ENCODE measurements around the gene ST3GAL2. TPM values are rescaled to one million over a fixed set of nuclear protein-coding genes. Genes with fewer than 3 reads are reported as not detected.

The ST3GAL2 gene
- total and polyA plus RNA-seq, 10 of the 15 experiments (the other 5 are each of a cell fraction or from before 2014, with no cell fraction given), result 0.95 to 61.7 (median 25.9) TPM

DNA sequence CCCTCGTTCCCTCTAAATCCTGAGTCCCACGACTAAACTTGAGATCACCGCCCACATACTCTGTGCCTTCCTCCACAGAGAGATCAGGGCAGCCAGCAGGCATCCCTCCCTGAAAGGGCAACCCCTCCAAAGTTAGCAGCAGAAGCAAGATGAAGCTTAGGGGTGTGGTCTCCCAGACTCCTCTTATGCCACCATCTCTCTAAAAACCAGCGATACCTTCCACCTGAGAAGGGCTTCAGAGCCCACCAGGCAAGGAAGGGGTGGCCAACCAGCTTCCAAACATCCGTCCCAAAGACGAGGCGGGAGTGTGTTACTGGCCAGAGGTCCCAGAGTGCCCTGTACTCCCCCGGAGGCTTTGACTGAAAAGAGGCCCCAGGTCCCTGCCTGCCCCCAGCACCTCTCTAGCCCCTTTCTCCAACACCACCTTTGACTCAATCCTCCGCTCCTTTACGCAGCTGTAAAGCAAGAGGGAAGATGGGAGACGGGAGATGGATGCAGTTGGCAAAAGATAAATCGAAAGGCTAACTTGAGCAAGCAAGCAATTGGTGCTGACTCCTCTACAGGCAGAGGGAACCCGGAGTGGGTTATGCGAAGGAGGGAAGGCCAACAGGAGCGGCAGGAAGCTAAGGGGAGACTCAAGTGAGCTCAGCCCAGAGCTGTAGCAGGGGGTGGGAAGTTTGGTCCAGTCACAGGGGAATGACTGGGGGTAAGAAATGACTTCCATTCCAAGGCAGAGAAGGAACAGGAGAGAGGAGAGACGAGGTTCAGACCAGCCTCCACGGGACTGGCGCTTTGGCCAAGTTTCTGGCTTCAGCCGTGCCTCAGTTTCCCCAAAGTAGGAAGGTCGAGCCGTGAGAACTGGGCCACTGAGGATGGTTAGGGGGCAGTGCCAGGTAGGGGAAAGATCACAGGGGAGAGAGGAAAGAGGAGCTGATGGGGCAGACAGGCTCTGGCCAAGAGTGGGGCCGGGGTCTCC lies 1.0 kb downstream of the ST3GAL2 start (continued):
- 0 out of 2 replicates have a peak, but pooled peaks have one; percentile 27 for TF ChIP-seq HDGF (IDR thresholded peaks at IDR 0.05)

DNA sequence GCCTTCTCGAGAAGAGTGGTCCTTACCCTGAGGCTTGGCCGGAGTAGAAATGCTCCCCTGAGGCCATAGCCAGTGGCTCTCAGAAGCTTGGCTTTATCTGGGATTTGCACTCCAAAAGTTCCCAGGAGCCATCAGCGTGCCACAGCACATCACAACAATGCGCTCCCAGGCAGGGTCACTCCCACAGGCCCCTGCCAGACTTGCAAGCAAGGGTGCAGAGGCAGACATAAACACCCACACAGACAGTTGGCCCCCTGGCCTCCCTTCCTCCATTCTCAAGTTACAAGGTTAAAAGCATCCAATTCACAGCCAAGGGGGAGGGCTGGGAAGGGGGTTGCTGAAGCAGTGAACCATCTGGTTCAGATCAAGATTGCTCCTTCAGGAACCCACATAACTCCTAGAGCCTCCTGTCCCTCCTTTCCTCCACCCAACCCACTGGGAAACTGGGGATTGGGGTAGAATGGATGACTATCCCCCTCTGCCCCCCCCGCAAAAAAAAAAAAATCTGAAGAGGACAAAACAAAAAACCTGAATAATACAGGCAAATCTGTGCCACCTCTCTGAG lies 1.8 kb downstream of the ST3GAL2 start:
- FAIRE-seq, result no peak
- 12% methylated on average over 5 of the region's 5 CpGs for WGBS (ENCODE audit: insufficient coverage, insufficient replicate concordance, low lambda C conversion rate, missing lambda C conversion rate)
- Histone ChIP-seq H3K36me3 (ENCODE audit: control insufficient read depth in 2 of 2, insufficient read depth in 2 of 2, low read length in 1 of 2) (peaks cover 0 to 4% of the 10 kb centered on the region in 2 experiments; a peak in 1 of 4 replicates), H3K79me2 (ENCODE audit: control insufficient read depth, insufficient read depth, low read length) (peaks cover 65% of the 10 kb centered on the region), H3K27me3 (replicated peaks in 1 of 2; ENCODE audit: control insufficient read depth in 2 of 2, insufficient read depth in 2 of 2, low read length in 1 of 2) (no peaks in the 10 kb centered on the region), H3K4me3 (peak overlapping the region; percentile 88), H3K4me1 (ENCODE audit: control insufficient read depth, insufficient read depth, low read length) (peaks cover 40% of the 10 kb centered on the region), H3K4me2 (ENCODE audit: control insufficient read depth, insufficient read depth) (peak overlapping the region; percentile 78), H4K20me1 (ENCODE audit: control insufficient read depth, insufficient read depth) (no peaks in the 10 kb centered on the region), H2AFZ (ENCODE audit: control insufficient read depth, low read depth, low read length) (no peak overlapping the region), H3K27ac (ENCODE audit: control insufficient read depth, insufficient read depth) (peak overlapping the region; percentile 71), H3K9ac (ENCODE audit: control insufficient read depth, insufficient read depth, low read length) (peak overlapping the region; percentile 83), H3K9me3 (replicated peaks; ENCODE audit: control insufficient read depth, insufficient read depth, low read length) (no peaks in the 10 kb centered on the region)
- in situ Hi-C loops (cut with MboI) (no loop called here), intact Hi-C loops (cut with micrococcal nuclease; ENCODE audit: unreplicated experiment) (loop anchor here (10.0 kb wide), 1 partner anchor 872 kb away; the partner anchor contains the start of gene NFAT5)
- ChIA-PET RAD21 (ENCODE audit: unreplicated experiment) (interaction anchor here (0.9 to 3.5 kb wide), 9 partner anchors 9 to 56 kb away, joined by 3 to 30 read pairs (median 11); partner anchors contain the start of gene FCSK), CTCF (interaction anchor here (0.6 to 4.0 kb wide), 4 partner anchors 18 to 94 kb away, joined by 3 to 25 read pairs (median 3); partner anchors contain the start of gene FCSK), SMC1A (ENCODE audit: uncharacterized antibody, unreplicated experiment) (interaction anchor here (1.0 to 5.0 kb wide), 16 partner anchors 8 to 85 kb away, joined by 3 to 36 read pairs (median 6); partner anchors contain the start of gene FCSK), POLR2A (interaction anchor here (0.7 to 4.3 kb wide), 15 partner anchors 9 to 88 kb away, joined by 3 to 30 read pairs (median 5); partner anchors contain the start of genes COG4, FCSK and SF3B3)
- ATAC-seq, result peak; percentile 4; the same call in 1 of the 3 replicates
- BruUV-seq (replicated peaks), result TSS peak; percentile 56
- DNase-seq (ENCODE audit: low read depth, low spot score), result no peak
- no peak for TF ChIP-seq ZNF207 (IDR thresholded peaks at IDR 0.05; ENCODE audit: borderline replicate concordance)
- 0 out of 2 replicates have a peak, but pooled peaks have one; percentile 36 for TF ChIP-seq LARP7 (IDR thresholded peaks at IDR 0.05)
- peak; percentile 54 for TF ChIP-seq IKZF1 (conservative IDR thresholded peaks at IDR 0.05)
- TF ChIP-seq, protein P1, sequence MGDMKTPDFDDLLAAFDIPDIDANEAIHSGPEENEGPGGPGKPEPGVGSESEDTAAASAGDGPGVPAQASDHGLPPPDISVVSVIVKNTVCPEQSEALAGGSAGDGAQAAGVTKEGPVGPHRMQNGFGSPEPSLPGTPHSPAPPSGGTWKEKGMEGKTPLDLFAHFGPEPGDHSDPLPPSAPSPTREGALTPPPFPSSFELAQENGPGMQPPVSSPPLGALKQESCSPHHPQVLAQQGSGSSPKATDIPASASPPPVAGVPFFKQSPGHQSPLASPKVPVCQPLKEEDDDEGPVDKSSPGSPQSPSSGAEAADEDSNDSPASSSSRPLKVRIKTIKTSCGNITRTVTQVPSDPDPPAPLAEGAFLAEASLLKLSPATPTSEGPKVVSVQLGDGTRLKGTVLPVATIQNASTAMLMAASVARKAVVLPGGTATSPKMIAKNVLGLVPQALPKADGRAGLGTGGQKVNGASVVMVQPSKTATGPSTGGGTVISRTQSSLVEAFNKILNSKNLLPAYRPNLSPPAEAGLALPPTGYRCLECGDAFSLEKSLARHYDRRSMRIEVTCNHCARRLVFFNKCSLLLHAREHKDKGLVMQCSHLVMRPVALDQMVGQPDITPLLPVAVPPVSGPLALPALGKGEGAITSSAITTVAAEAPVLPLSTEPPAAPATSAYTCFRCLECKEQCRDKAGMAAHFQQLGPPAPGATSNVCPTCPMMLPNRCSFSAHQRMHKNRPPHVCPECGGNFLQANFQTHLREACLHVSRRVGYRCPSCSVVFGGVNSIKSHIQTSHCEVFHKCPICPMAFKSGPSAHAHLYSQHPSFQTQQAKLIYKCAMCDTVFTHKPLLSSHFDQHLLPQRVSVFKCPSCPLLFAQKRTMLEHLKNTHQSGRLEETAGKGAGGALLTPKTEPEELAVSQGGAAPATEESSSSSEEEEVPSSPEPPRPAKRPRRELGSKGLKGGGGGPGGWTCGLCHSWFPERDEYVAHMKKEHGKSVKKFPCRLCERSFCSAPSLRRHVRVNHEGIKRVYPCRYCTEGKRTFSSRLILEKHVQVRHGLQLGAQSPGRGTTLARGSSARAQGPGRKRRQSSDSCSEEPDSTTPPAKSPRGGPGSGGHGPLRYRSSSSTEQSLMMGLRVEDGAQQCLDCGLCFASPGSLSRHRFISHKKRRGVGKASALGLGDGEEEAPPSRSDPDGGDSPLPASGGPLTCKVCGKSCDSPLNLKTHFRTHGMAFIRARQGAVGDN (IDR thresholded peaks at IDR 0.05), result 0 out of 2 replicates have a peak, but pooled peaks have one; percentile 16
- no peak for TF ChIP-seq BCL11A (IDR thresholded peaks at IDR 0.05; ENCODE audit: low read depth, low read length)
- TF ChIP-seq ZNF384 (IDR thresholded peaks at IDR 0.05; ENCODE audit: borderline replicate concordance, low read depth, low read length), result no peak
- TF ChIP-seq, protein P2, sequence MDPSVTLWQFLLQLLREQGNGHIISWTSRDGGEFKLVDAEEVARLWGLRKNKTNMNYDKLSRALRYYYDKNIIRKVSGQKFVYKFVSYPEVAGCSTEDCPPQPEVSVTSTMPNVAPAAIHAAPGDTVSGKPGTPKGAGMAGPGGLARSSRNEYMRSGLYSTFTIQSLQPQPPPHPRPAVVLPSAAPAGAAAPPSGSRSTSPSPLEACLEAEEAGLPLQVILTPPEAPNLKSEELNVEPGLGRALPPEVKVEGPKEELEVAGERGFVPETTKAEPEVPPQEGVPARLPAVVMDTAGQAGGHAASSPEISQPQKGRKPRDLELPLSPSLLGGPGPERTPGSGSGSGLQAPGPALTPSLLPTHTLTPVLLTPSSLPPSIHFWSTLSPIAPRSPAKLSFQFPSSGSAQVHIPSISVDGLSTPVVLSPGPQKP (IDR thresholded peaks at IDR 0.05; ENCODE audit: low read depth, low read length), result 0 out of 2 replicates have a peak, but pooled peaks have one; percentile 13
- 0 out of 2 replicates have a peak, but pooled peaks have one; percentile 74 for TF ChIP-seq SIN3A (IDR thresholded peaks at IDR 0.05; ENCODE audit: low read depth, low read length)
- TF ChIP-seq NRF1 (conservative IDR thresholded peaks at IDR 0.05; ENCODE audit: low read depth, low read length), result no peak
- peak; percentile 32; the same call in 1 of the 2 replicates for TF ChIP-seq NR2F1 (conservative IDR thresholded peaks at IDR 0.05)
- 0 out of 2 replicates have a peak, but pooled peaks have one; percentile 5 for TF ChIP-seq RAD21 (IDR thresholded peaks at IDR 0.05; ENCODE audit: insufficient read depth, low read depth, low read length)
- peak in 1 of 2 experiments; percentile 37; a peak in 1 of 3 replicates for TF ChIP-seq EGR1 (IDR thresholded peaks at IDR 0.05; ENCODE audit: borderline replicate concordance in 1 of 2, low read depth in 2 of 2, low read length in 2 of 2)
- TF ChIP-seq DPF2 (IDR thresholded peaks at IDR 0.05), result peak; percentile 30
- TF ChIP-seq MEF2B (IDR thresholded peaks at IDR 0.05; ENCODE audit: partially characterized antibody, poor library complexity, severe bottlenecking), result peak; percentile 41

All from GM12878 (cell line).